ENCODE measurements around the gene COL28A1.

The COL28A1 gene

DNA sequence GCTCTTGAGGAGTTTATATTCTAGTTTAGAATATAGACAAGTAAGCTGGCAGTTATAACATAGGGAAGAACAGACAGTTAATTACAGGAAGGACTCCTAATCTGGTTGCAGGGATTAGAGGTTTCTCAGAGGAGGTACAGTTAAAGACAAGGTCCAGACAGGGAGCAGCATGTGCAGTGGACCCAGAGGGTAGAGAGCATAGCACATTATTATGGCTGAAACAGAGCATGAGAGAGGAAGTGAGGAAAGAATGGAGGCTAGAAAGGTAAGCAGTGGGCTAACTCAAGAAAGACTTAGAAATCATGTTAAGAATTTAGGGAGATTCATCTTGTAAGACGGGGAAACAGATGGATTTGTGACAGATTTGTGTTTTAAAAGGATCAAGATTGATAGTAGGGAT lies 40.7 kb upstream of the COL28A1 start:
- no peak for DNase-seq (ENCODE audit: low read depth)
- TF ChIP-seq, protein P1, sequence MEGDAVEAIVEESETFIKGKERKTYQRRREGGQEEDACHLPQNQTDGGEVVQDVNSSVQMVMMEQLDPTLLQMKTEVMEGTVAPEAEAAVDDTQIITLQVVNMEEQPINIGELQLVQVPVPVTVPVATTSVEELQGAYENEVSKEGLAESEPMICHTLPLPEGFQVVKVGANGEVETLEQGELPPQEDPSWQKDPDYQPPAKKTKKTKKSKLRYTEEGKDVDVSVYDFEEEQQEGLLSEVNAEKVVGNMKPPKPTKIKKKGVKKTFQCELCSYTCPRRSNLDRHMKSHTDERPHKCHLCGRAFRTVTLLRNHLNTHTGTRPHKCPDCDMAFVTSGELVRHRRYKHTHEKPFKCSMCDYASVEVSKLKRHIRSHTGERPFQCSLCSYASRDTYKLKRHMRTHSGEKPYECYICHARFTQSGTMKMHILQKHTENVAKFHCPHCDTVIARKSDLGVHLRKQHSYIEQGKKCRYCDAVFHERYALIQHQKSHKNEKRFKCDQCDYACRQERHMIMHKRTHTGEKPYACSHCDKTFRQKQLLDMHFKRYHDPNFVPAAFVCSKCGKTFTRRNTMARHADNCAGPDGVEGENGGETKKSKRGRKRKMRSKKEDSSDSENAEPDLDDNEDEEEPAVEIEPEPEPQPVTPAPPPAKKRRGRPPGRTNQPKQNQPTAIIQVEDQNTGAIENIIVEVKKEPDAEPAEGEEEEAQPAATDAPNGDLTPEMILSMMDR (conservative IDR thresholded peaks at IDR 0.05; ENCODE audit: low read length), result no peak
- H3K4me3 ChIP-seq (ENCODE audit: low read length), result no peak overlapping the region

DNA sequence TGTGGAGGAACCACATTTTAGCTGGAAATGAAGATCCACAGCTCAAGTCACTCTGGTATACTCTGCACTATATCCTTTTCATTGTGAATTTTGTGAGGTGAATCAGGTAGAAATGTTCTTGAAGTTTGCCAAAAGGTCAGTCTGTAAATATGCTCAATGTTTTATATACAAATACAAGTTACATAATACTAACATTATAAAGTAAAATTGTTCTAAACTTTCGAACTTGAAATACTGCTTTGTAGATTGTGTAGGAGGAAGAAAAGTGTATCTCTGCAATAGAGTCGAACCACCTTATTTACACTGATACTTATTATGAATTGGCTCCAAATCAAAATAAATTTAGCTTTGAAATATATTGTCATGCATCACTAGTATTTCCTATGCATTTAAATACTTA lies 38.0 kb upstream of the COL28A1 start:
- no peak for DNase-seq (ENCODE audit: low read depth)
- H3K4me3 ChIP-seq (ENCODE audit: low read length), result no peak overlapping the region
- TF ChIP-seq, protein P1 (conservative IDR thresholded peaks at IDR 0.05; ENCODE audit: low read length), result no peak

DNA sequence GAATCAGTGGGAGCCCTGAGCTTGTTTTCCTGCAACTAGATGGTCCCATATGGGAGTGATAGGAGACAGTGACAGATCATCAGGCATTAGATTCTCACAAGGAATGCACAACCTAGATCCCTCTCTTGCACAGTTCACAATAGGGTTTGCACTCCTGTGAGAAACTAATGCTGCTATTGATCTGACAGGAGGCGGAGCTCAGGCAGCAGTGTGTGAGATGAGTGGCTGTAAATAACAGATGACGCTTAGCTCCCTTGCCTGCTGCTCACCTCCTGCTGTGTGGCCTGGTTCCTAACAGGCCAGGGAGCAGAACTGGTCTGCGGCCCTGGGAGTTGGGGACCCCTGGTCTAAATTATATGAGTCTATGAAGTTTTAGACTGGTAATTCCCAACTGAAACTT lies 34.9 kb upstream of the COL28A1 start:
- no peak overlapping the region for H3K4me3 ChIP-seq (ENCODE audit: low read length)
- TF ChIP-seq, protein P1 (conservative IDR thresholded peaks at IDR 0.05; ENCODE audit: low read length), result no peak
- no peak for DNase-seq (ENCODE audit: low read depth)

DNA sequence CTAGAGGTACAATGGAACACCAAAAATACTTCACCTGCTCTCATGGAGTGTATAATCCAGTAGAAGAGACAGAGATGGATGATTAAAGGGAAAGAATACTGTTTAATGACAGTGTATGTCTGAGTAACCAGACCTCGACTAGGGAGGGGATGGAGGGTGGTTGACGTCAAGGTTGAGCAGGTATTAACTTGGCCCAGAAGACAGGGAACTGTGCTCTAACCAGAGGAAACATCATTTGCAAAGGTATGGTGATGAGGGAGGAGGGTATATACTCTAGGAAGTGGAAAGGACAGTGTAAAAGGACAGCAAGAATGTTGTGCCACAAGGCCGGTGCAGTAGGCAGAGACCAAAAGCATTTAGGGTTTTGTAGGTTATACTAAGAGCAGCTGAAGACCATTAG lies 33.9 kb upstream of the COL28A1 start:
- TF ChIP-seq, protein P1 (conservative IDR thresholded peaks at IDR 0.05; ENCODE audit: low read length), result no peak
- no peak overlapping the region for H3K4me3 ChIP-seq (ENCODE audit: low read length)
- no peak for DNase-seq (ENCODE audit: low read depth)

DNA sequence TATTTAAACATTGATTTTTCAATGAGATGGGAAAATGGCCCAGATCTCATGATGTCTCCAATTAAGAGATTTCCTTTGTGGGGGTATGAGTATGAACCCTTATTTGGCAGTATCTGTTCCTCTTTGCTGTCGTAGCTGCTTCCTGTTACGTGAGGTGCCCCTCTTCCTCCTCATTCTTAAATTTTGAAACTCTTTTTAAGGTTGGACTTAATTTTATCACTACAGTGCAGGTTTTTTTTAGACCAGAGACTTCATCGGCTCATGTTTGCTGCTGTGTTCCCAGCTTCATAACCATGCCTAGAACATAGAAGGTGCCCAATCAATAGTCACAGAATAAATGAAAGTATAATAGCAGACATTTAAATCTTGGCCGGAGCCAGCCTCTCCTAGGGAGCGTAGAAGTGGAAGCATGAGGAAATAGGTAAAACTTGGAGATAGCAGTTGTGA lies 33.4 kb upstream of the COL28A1 start:
- H3K4me3 ChIP-seq (ENCODE audit: low read length), result no peak overlapping the region
- TF ChIP-seq, protein P1 (conservative IDR thresholded peaks at IDR 0.05; ENCODE audit: low read length), result no peak
- no peak for DNase-seq (ENCODE audit: low read depth)

DNA sequence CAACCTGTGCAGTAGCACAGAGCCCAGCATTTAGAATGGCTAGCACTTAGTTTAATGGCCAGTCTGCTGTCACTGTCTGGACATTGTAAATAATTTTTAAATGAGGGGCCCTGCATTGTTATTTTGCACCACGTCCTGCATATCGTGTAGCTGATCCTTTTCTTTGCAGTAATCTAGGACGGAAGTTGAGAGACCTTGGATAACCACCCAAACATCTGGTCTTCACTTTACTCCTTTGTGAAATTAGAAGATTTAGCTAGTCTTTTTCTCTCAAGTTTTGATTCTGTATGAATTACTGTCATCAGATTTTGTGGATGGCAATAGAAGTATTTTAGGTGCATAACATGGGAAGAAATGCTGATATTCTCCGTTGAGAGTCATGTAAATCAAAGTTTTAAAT lies 32.9 kb upstream of the COL28A1 start:
- peak overlapping the region; percentile 74 for H3K4me3 ChIP-seq (ENCODE audit: low read length)
- TF ChIP-seq, protein P1 (conservative IDR thresholded peaks at IDR 0.05; ENCODE audit: low read length), result no peak
- no peak for DNase-seq (ENCODE audit: low read depth)

DNA sequence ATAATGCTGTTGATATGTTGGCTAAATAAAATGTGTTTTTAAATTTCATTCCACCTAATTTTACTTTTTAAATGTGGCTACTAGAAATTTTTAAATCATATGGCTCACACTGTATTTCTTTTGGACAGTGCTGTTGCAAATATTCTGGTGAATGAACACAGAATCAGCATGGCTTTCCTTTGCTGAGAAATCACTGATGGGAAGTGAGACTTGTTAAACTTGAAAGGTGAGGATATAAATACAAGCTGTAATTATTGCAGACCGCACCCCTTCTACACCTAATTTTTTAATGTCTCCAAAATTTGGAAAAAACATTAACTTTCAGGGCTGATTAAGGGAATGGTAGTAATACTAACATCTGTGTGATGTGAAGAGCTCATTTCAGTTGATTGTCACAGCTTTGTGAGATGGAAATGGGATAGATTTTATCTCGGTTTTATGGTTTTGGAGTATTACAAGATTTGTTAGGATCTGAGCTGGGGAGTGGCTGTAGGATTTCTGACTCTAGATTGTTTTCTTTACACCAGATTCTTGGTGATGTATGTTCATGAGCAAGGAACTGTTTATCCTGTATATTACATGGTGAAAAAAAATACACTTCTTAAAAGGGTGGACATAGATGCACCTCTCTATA lies 32.3 kb upstream of the COL28A1 start:
- DNase-seq (ENCODE audit: low read depth), result no peak
- TF ChIP-seq, protein P1 (conservative IDR thresholded peaks at IDR 0.05; ENCODE audit: low read length), result no peak
- peak overlapping the region; percentile 74 for H3K4me3 ChIP-seq (ENCODE audit: low read length)

All from AG10803 (cell line).